Measurements from ENCODE around the gene PRR23E.

PRR23E gene

GRCh38 chr3:127172211-127172610, 20.7 kb upstream of the PRR23E start:
- H3K27ac ChIP-seq (ENCODE audit: low read depth, low read length, poor library complexity, severe bottlenecking): no peak overlapping the region
- H3F3A ChIP-seq (ENCODE audit: insufficient read depth, low read length): no peaks in the 10 kb centered on the region
- no peak overlapping the region for H3K4me2 ChIP-seq (ENCODE audit: low read length)

GRCh38 chr3:127172781-127173515, 20.0 kb upstream of the PRR23E start:
- no peak overlapping the region for H3K4me2 ChIP-seq (ENCODE audit: low read length)
- no peaks in the 10 kb centered on the region for H3K79me2 ChIP-seq (ENCODE audit: insufficient read depth, low read length)

More at GRCh38 chr3:127172211-127172610, 20.7 kb upstream of the PRR23E start:
- Histone ChIP-seq H3K4me1 (ENCODE audit: insufficient read depth, low read length, severe bottlenecking) (no peaks in the 10 kb centered on the region), H3K9ac (ENCODE audit: low read length) (no peak overlapping the region), H3K9me2 (ENCODE audit: low read depth, low read length) (no peaks in the 10 kb centered on the region), H3K36me3 (ENCODE audit: insufficient read depth, low read length) (no peaks in the 10 kb centered on the region), H3K79me2 (ENCODE audit: insufficient read depth, low read length) (no peaks in the 10 kb centered on the region), H2AFZ (ENCODE audit: low read length) (no peak overlapping the region), H4K20me1 (ENCODE audit: insufficient read depth, low read length) (no peaks in the 10 kb centered on the region), H3K9me3 (ENCODE audit: low read length) (no peaks in the 10 kb centered on the region), H3K4me3 (ENCODE audit: low read depth, low read length, poor library complexity, severe bottlenecking) (no peak overlapping the region), H3K27me3 (ENCODE audit: insufficient read depth, low read length) (no peaks in the 10 kb centered on the region)
- TF ChIP-seq CTCF (IDR thresholded peaks at IDR 0.05; ENCODE audit: low read length) (no peak), EZH2 (IDR thresholded peaks at IDR 0.05; ENCODE audit: borderline replicate concordance, low read length) (no peak)

GRCh38 chr3:127173516-127174166, 19.3 kb upstream of the PRR23E start:
- no peaks in the 10 kb centered on the region for H3K9me2 ChIP-seq (ENCODE audit: low read depth, low read length)
- no peak overlapping the region for H3K9ac ChIP-seq (ENCODE audit: low read length)
- no peaks in the 10 kb centered on the region for H3K4me1 ChIP-seq (ENCODE audit: insufficient read depth, low read length, severe bottlenecking)
- no peak overlapping the region for H3K4me3 ChIP-seq (ENCODE audit: low read depth, low read length, poor library complexity, severe bottlenecking)
- H2AFZ ChIP-seq (ENCODE audit: low read length): no peak overlapping the region
- TF ChIP-seq CTCF (IDR thresholded peaks at IDR 0.05; ENCODE audit: low read length) (no peak), EZH2 (IDR thresholded peaks at IDR 0.05; ENCODE audit: borderline replicate concordance, low read length) (no peak)
- no peaks in the 10 kb centered on the region for H3K9me3 ChIP-seq (ENCODE audit: low read length)
- H3K36me3 ChIP-seq (ENCODE audit: insufficient read depth, low read length): no peaks in the 10 kb centered on the region
- no peaks in the 10 kb centered on the region for H4K20me1 ChIP-seq (ENCODE audit: insufficient read depth, low read length)
- H3K79me2 ChIP-seq (ENCODE audit: insufficient read depth, low read length): no peaks in the 10 kb centered on the region
- H3K27me3 ChIP-seq (ENCODE audit: insufficient read depth, low read length): no peaks in the 10 kb centered on the region; the same call in 1 of the 2 replicates
- H3K4me2 ChIP-seq (ENCODE audit: low read length): no peak overlapping the region
- no peak overlapping the region for H3K27ac ChIP-seq (ENCODE audit: low read depth, low read length, poor library complexity, severe bottlenecking)
- no peaks in the 10 kb centered on the region for H3F3A ChIP-seq (ENCODE audit: insufficient read depth, low read length)

More at GRCh38 chr3:127172781-127173515, 20.0 kb upstream of the PRR23E start:
- H3K27ac ChIP-seq (ENCODE audit: low read depth, low read length, poor library complexity, severe bottlenecking): no peak overlapping the region
- no peak overlapping the region for H3K4me3 ChIP-seq (ENCODE audit: low read depth, low read length, poor library complexity, severe bottlenecking)
- H3K9me2 ChIP-seq (ENCODE audit: low read depth, low read length): no peaks in the 10 kb centered on the region
- H3K9ac ChIP-seq (ENCODE audit: low read length): no peak overlapping the region
- no peaks in the 10 kb centered on the region for H4K20me1 ChIP-seq (ENCODE audit: insufficient read depth, low read length)
- no peaks in the 10 kb centered on the region for H3F3A ChIP-seq (ENCODE audit: insufficient read depth, low read length)
- no peaks in the 10 kb centered on the region for H3K36me3 ChIP-seq (ENCODE audit: insufficient read depth, low read length)
- H3K27me3 ChIP-seq (ENCODE audit: insufficient read depth, low read length): no peaks in the 10 kb centered on the region
- no peaks in the 10 kb centered on the region for H3K9me3 ChIP-seq (ENCODE audit: low read length)
- no peak overlapping the region for H2AFZ ChIP-seq (ENCODE audit: low read length)
- TF ChIP-seq EZH2 (IDR thresholded peaks at IDR 0.05; ENCODE audit: borderline replicate concordance, low read length) (no peak), CTCF (IDR thresholded peaks at IDR 0.05; ENCODE audit: low read length) (no peak)
- no peaks in the 10 kb centered on the region for H3K4me1 ChIP-seq (ENCODE audit: insufficient read depth, low read length, severe bottlenecking)

Data from OCI-LY1 (cell line).